ENCODE measurements around the gene RNF115.
"Not testable (repeated sequence)": the region's sequence is repeated elsewhere in the genome, so short reads cannot be mapped to it uniquely, and the experiment has no call there.

DNA sequence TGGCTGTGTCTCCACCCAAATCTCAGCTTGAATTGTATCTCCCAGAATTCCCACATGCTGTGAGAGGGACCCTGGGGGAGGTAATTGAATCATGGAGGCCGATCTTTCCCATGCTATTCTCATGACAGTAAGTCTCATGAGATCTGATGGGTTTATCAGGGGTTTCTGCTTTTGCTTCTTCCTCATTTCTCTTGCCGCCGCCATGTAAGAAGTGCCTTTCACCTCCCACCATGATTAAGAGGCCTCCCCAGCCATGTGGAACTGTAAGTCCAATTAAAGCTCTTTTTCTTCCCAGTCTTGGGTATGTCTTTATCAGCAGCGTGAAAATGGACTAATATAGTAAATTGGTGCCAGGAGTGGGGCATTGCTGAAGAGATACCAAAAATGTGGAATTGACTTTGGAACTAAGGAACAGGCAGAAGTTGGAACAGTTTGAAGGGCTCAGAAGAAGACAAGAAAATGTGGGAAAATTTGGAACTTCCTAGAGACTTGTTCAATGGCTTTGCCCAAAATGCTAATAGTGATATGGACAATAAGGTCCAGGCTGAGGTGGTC is 63.4 kb downstream of the RNF115 start:
- TF ChIP-seq, protein P1, sequence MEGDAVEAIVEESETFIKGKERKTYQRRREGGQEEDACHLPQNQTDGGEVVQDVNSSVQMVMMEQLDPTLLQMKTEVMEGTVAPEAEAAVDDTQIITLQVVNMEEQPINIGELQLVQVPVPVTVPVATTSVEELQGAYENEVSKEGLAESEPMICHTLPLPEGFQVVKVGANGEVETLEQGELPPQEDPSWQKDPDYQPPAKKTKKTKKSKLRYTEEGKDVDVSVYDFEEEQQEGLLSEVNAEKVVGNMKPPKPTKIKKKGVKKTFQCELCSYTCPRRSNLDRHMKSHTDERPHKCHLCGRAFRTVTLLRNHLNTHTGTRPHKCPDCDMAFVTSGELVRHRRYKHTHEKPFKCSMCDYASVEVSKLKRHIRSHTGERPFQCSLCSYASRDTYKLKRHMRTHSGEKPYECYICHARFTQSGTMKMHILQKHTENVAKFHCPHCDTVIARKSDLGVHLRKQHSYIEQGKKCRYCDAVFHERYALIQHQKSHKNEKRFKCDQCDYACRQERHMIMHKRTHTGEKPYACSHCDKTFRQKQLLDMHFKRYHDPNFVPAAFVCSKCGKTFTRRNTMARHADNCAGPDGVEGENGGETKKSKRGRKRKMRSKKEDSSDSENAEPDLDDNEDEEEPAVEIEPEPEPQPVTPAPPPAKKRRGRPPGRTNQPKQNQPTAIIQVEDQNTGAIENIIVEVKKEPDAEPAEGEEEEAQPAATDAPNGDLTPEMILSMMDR (IDR thresholded peaks at IDR 0.05), result not testable (repeated sequence)
- TF ChIP-seq POLR2A (IDR thresholded peaks at IDR 0.05), result not testable (repeated sequence)
